PFSK-1 (cell line): ENCODE results near the gene PKIB.

Source experiments
- FOXP2 ChIP-seq: optimal IDR thresholded peaks from 2 replicates; pipeline ENCODE3; 2011; ENCODE audit warnings: borderline replicate concordance, control low read depth, inconsistent platforms; ENCODE audit not compliant: insufficient read depth; ENCODE audit errors: extremely low read length, extremely low read depth
- POLR2AphosphoS5 ChIP-seq: IDR thresholded peaks from 2 replicates; pipeline ENCODE4 v1.6.1; 2012; ENCODE audit warnings: low read depth, mild to moderate bottlenecking, control low read depth, low read length, moderate library complexity
- SIN3A ChIP-seq: IDR thresholded peaks from 2 replicates; pipeline ENCODE4 v1.6.1; 2012; ENCODE audit warnings: mild to moderate bottlenecking, low read length, moderate library complexity, borderline replicate concordance; ENCODE audit not compliant: insufficient read depth
- TAF1 ChIP-seq: IDR thresholded peaks from 2 replicates; pipeline ENCODE4 v1.6.1; 2012; ENCODE audit warnings: low read length, control low read depth, borderline replicate concordance; ENCODE audit not compliant: insufficient read depth
- TF ChIP-seq, protein P1 (sequence below), 2 experiments: IDR thresholded peaks; 2 replicates each; pipeline versions ENCODE4 v1.6.1 to v1.8.0; 2011 to 2012; ENCODE audit warnings: low read depth in 2 of 2, low read length in 2 of 2, control low read depth in 1 of 2, inconsistent platforms in 1 of 2, mild to moderate bottlenecking in 1 of 2, moderate library complexity in 1 of 2; ENCODE audit not compliant: insufficient read depth in 1 of 2

DNA sequence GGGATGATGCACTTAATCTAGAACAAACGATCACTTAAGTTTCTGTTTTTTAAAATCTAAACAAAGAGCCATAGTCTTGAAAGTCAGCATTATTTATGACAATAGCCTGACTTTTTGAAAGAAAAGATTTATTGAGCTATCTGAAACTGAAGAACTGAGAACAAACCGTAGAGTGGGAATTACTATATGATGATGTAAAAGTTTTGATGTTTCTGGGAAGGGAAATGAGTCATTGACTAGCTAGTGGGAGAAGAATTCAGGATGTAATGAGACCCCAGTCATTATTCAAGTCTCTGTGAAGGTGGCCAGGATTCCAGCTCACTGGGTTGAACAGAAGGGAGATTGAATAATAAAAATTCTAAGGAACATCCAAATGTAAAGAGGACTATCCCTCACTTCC is 85.9 kb downstream of the PKIB start:
- TF ChIP-seq, protein P1, sequence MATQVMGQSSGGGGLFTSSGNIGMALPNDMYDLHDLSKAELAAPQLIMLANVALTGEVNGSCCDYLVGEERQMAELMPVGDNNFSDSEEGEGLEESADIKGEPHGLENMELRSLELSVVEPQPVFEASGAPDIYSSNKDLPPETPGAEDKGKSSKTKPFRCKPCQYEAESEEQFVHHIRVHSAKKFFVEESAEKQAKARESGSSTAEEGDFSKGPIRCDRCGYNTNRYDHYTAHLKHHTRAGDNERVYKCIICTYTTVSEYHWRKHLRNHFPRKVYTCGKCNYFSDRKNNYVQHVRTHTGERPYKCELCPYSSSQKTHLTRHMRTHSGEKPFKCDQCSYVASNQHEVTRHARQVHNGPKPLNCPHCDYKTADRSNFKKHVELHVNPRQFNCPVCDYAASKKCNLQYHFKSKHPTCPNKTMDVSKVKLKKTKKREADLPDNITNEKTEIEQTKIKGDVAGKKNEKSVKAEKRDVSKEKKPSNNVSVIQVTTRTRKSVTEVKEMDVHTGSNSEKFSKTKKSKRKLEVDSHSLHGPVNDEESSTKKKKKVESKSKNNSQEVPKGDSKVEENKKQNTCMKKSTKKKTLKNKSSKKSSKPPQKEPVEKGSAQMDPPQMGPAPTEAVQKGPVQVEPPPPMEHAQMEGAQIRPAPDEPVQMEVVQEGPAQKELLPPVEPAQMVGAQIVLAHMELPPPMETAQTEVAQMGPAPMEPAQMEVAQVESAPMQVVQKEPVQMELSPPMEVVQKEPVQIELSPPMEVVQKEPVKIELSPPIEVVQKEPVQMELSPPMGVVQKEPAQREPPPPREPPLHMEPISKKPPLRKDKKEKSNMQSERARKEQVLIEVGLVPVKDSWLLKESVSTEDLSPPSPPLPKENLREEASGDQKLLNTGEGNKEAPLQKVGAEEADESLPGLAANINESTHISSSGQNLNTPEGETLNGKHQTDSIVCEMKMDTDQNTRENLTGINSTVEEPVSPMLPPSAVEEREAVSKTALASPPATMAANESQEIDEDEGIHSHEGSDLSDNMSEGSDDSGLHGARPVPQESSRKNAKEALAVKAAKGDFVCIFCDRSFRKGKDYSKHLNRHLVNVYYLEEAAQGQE (IDR thresholded peaks at IDR 0.05; ENCODE audit: insufficient read depth in 1 of 2, low read depth in 2 of 2, low read length in 2 of 2): no peak
- no peak for TF ChIP-seq TAF1
- TF ChIP-seq POLR2AphosphoS5: no peak
- TF ChIP-seq SIN3A: no peak
- TF ChIP-seq FOXP2: no peak
